DND-41 (cell line): ENCODE results near the gene AP2S1.

Experiments
- CTCF ChIP-seq: IDR thresholded peaks from 2 replicates; pipeline ENCODE4 v1.5.1; 2012; ENCODE audit warnings: borderline replicate concordance, low read length, moderate library complexity, mild to moderate bottlenecking; ENCODE audit not compliant: poor library complexity, severe bottlenecking; ENCODE audit errors: extremely low read depth
- EZH2 ChIP-seq: IDR thresholded peaks from 3 replicates; pipeline ENCODE4 v1.6.1; 2012; ENCODE audit warnings: borderline replicate concordance, low read depth, mild to moderate bottlenecking, moderate library complexity, low read length, inconsistent platforms; ENCODE audit not compliant: severe bottlenecking

- TF ChIP-seq CTCF, result no peak
- no peak for TF ChIP-seq EZH2
These were observed 9.1 kb downstream of the AP2S1 start for GRCh38 chr19:46841458-46842083.
